ENCODE data around the gene CACNB1. TPM values are rescaled to one million over a fixed set of nuclear protein-coding genes. Genes with fewer than 3 reads are reported as not detected.

The CACNB1 gene
- total RNA-seq, 2 donors from 2014 or later, result 2.3 TPM

- intact Hi-C loops (cut with DNase I), result no loop called here
- peak overlapping the region in 1 of 2 donors; percentile 65 for H3K4me3 ChIP-seq
- H3K27ac ChIP-seq, result no peak overlapping the region
- no peaks in the 10 kb centered on the region for H3K27me3 ChIP-seq
- H3K36me3 ChIP-seq (replicated peaks in 1 of 2; ENCODE audit: insufficient read depth in 1 of 2, low read depth in 2 of 2), result no peaks in the 10 kb centered on the region
- TF ChIP-seq CTCF (IDR thresholded peaks at IDR 0.05), result no peak
- no peak for TF ChIP-seq POLR2A (IDR thresholded peaks at IDR 0.05)
- 52 to 70% methylated on average over 4 to 8 of the region's 8 CpGs for WGBS, 2 donors
- H3K4me1 ChIP-seq, result peaks cover 30% of the 10 kb centered on the region
- no peaks in the 10 kb centered on the region for H3K9me3 ChIP-seq
- ATAC-seq, result no peak
- no peak for DNase-seq
Observed at GRCh38 chr17:39196241-39196807, 1.1 kb downstream of the CACNB1 start.

GRCh38 chr17:39195568-39196160, 1.8 kb downstream of the CACNB1 start:
- intact Hi-C loops (cut with DNase I), result no loop called here
- 72 to 85% methylated on average over 8 of the region's 8 CpGs for WGBS, 2 donors
- ATAC-seq, result no peak

DNA sequence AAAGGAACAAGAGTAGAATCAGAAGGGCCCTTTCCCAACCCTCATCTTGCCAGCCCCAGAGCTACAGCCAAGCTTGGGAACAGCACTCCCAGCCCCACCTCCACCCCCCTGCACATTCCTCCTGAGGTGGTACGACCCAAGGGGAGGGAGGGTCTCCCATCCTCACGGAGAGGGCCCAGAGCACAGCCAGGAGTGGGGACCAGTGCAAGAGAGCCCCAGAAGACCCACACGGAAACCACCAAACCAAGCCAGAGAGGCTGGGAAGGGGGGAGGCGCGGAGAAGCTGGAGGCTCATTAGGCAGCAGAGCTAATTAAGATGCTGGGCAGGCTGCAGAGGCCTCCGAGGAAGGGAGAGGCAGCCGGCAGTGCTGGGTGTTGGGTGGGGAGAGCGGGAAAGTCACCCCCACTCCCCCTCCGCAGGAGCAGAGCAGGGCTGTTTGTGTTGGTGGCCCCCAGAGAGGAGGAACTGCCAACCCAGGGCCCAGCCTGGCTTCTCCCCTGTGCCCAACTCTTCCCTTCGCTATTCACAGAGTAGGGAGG, 2.4 kb downstream of the CACNB1 start:
- intact Hi-C loops (cut with DNase I), result no loop called here
- H3K27ac ChIP-seq, result no peak overlapping the region

More at GRCh38 chr17:39195568-39196160, 1.8 kb downstream of the CACNB1 start:
- Histone ChIP-seq H3K9me3 (no peaks in the 10 kb centered on the region), H3K4me3 (no peak overlapping the region), H3K27me3 (no peaks in the 10 kb centered on the region), H3K4me1 (peaks cover 23% of the 10 kb centered on the region), H3K27ac (no peak overlapping the region), H3K36me3 (replicated peaks in 1 of 2; ENCODE audit: insufficient read depth in 1 of 2, low read depth in 2 of 2) (no peaks in the 10 kb centered on the region)
- no peak for DNase-seq
- no peak for TF ChIP-seq POLR2A (IDR thresholded peaks at IDR 0.05)

GRCh38 chr17:39194089-39194984, 3.1 kb downstream of the CACNB1 start:
- TF ChIP-seq CTCF (IDR thresholded peaks at IDR 0.05), result no peak
- TF ChIP-seq POLR2A (IDR thresholded peaks at IDR 0.05), result no peak
- Histone ChIP-seq H3K27me3 (no peaks in the 10 kb centered on the region), H3K36me3 (replicated peaks in 1 of 2; ENCODE audit: insufficient read depth in 1 of 2, low read depth in 2 of 2) (no peaks in the 10 kb centered on the region), H3K4me1 (peaks cover 20% of the 10 kb centered on the region), H3K9me3 (no peaks in the 10 kb centered on the region), H3K4me3 (no peak overlapping the region), H3K27ac (no peak overlapping the region)
- intact Hi-C loops (cut with DNase I), result no loop called here
- ATAC-seq, result no peak
- peak in 2 of 4 donors; percentile 25 for DNase-seq
- 69 to 73% methylated on average over 19 of the region's 20 CpGs for WGBS, 2 donors

More for the DNA sequence above, 2.4 kb downstream of the CACNB1 start:
- no peak for DNase-seq
- ATAC-seq, result no peak
- no peaks in the 10 kb centered on the region for H3K27me3 ChIP-seq
- no peaks in the 10 kb centered on the region for H3K9me3 ChIP-seq
- H3K4me3 ChIP-seq, result no peak overlapping the region
- TF ChIP-seq POLR2A (IDR thresholded peaks at IDR 0.05) (no peak), CTCF (IDR thresholded peaks at IDR 0.05) (no peak)
- 75 to 82% methylated on average over 8 to 10 of the region's 10 CpGs for WGBS, 2 donors
- no peaks in the 10 kb centered on the region for H3K36me3 ChIP-seq (replicated peaks in 1 of 2; ENCODE audit: insufficient read depth in 1 of 2, low read depth in 2 of 2)
- peaks cover 23% of the 10 kb centered on the region for H3K4me1 ChIP-seq

DNA sequence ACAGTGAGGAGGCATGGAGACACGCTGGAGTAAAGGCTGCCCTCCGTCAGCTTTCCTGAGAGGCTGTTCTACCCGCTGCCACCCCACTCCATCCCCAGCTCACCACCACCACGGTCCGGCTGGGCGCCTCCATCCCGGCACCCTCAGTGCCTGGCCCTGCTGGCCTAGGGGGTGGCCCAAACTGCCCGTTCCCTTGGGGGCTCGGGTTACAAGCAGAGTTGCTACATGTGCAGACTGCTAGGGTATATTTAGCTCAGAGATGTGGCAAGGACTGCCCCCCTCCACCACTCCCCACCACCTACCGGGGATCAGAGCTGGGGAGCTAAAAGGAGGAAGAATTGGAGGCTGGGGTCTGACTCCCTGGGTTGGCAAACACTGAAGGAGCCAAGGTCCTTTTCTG, 4.1 kb downstream of the CACNB1 start:
- WGBS, 2 donors, result 79 to 100% methylated on average over 1 to 10 of the region's 10 CpGs
- H3K4me3 ChIP-seq, result no peak overlapping the region
- no peak for ATAC-seq
- no peak for DNase-seq
- TF ChIP-seq POLR2A (IDR thresholded peaks at IDR 0.05) (no peak), CTCF (IDR thresholded peaks at IDR 0.05) (no peak)
- no peak overlapping the region for H3K27ac ChIP-seq
- no peaks in the 10 kb centered on the region for H3K36me3 ChIP-seq (replicated peaks in 1 of 2; ENCODE audit: insufficient read depth in 1 of 2, low read depth in 2 of 2)
- intact Hi-C loops (cut with DNase I), result no loop called here
- H3K27me3 ChIP-seq, result no peaks in the 10 kb centered on the region
- H3K4me1 ChIP-seq, result peaks cover 17% of the 10 kb centered on the region
- no peaks in the 10 kb centered on the region for H3K9me3 ChIP-seq
